GM23338 (cell line): ENCODE results near the gene ARL15. TPM values are rescaled to one million over a fixed set of nuclear protein-coding genes. Genes with fewer than 3 reads are reported as not detected.

Experiments
- ATAC-seq: fragments of 200-7000 bp; cut with Tn5 transposase; 3 replicates; pipeline ENCODE4 v1.9.1; 2020
- DNase-seq: peaks from one replicate; pipeline ENCODE4 v3.0.0-alpha.2; 2015; ENCODE audit warnings: low spot score
- H2AFZ ChIP-seq: fragments of 200-600 bp; sonication (generic); 2 replicates; pipeline ENCODE4 v1.8.0; 2016; ENCODE audit warnings: antibody characterized with exemption, mild to moderate bottlenecking, moderate library complexity
- H3F3A ChIP-seq: fragments of 200-600 bp; sonication (generic); replicated peaks from 2 replicates; pipeline ENCODE4 v1.8.0; 2017; ENCODE audit warnings: antibody characterized with exemption, mixed run types, low read depth
- H3K27ac ChIP-seq: fragments of 200-600 bp; sonication (generic); 2 replicates; pipeline ENCODE4 v1.6.1; 2016; ENCODE audit warnings: low read depth
- H3K27me3 ChIP-seq: fragments of 200-600 bp; sonication (generic); 2 replicates; pipeline ENCODE4 v1.8.0; 2016; ENCODE audit warnings: mild to moderate bottlenecking, mixed run types, moderate library complexity; ENCODE audit not compliant: insufficient read depth
- H3K36me3 ChIP-seq: fragments of 200-600 bp; sonication (generic); 2 replicates; pipeline ENCODE4 v1.8.0; 2016; ENCODE audit warnings: mild to moderate bottlenecking; ENCODE audit not compliant: insufficient read depth
- H3K4me1 ChIP-seq: fragments of 200-600 bp; sonication (generic); 2 replicates; pipeline ENCODE4 v1.8.0; 2016; ENCODE audit warnings: mild to moderate bottlenecking, moderate library complexity; ENCODE audit not compliant: insufficient read depth
- H3K4me2 ChIP-seq: fragments of 200-600 bp; sonication (generic); 2 replicates; pipeline ENCODE4 v1.7.1; 2017; ENCODE audit warnings: mixed run types
- H3K4me3 ChIP-seq: fragments of 200-600 bp; sonication (generic); 2 replicates; pipeline ENCODE4 v1.6.1; 2016; ENCODE audit warnings: mixed run types
- H3K79me2 ChIP-seq: fragments of 200-600 bp; sonication (generic); replicated peaks from 2 replicates; pipeline ENCODE4 v1.8.0; 2017; ENCODE audit warnings: mild to moderate bottlenecking; ENCODE audit not compliant: insufficient read depth
- H3K9me2 ChIP-seq: fragments of 200-600 bp; sonication (generic); 2 replicates; pipeline ENCODE4 v1.8.0; 2017; ENCODE audit not compliant: insufficient read depth
- H4K20me1 ChIP-seq: fragments of 200-600 bp; sonication (generic); replicated peaks from 2 replicates; pipeline ENCODE4 v1.8.0; 2017; ENCODE audit warnings: mild to moderate bottlenecking; ENCODE audit not compliant: insufficient read depth
- H3K27ac Mint-ChIP-seq: 2 replicates; pipeline ENCODE4 v1.8.0; 2020; ENCODE audit warnings: inconsistent platforms, mild to moderate bottlenecking, moderate library complexity, mixed read lengths
- H3K27me3 Mint-ChIP-seq: 3 replicates; pipeline ENCODE4 v1.8.0; 2022; ENCODE audit warnings: low read depth, mild to moderate bottlenecking, moderate library complexity, mixed read lengths, inconsistent platforms; ENCODE audit not compliant: insufficient read depth, poor library complexity
- H3K36me3 Mint-ChIP-seq: 3 replicates; pipeline ENCODE4 v1.8.0; 2021; ENCODE audit warnings: low read depth, mild to moderate bottlenecking, inconsistent platforms, moderate library complexity, mixed read lengths
- H3K4me1 Mint-ChIP-seq: 3 replicates; pipeline ENCODE4 v1.8.0; 2020; ENCODE audit warnings: mild to moderate bottlenecking, inconsistent platforms, mixed read lengths
- H3K4me3 Mint-ChIP-seq: 3 replicates; pipeline ENCODE4 v1.8.0; 2021; ENCODE audit warnings: moderate library complexity, mild to moderate bottlenecking, inconsistent platforms, mixed read lengths
- H3K9me3 Mint-ChIP-seq: 3 replicates; pipeline ENCODE4 v1.8.0; 2020; ENCODE audit warnings: moderate library complexity, mild to moderate bottlenecking, inconsistent platforms, mixed read lengths
- CREB1 ChIP-seq: fragments of 250-450 bp; sonication (Bioruptor Pico); IDR thresholded peaks from 2 replicates; pipeline ENCODE4 v1.5.0; 2020; ENCODE audit warnings: low read depth, mild to moderate bottlenecking, moderate library complexity
- CTCF ChIP-seq, 2 experiments: fragments of 200-600 bp in 1 of 2; sonication (generic) in 1 of 2; conservative IDR thresholded peaks; 2 replicates each; pipeline versions ENCODE4 v1.5.1 to v1.6.1; 2016 to 2017; ENCODE audit warnings: antibody characterized with exemption in 2 of 2, low read depth in 2 of 2, mild to moderate bottlenecking in 2 of 2, moderate library complexity in 1 of 2
- ETS1 ChIP-seq: IDR thresholded peaks from 2 replicates; pipeline ENCODE4 v1.6.1; 2016; ENCODE audit warnings: antibody characterized with exemption
- EZH2 ChIP-seq: fragments of 200-600 bp; sonication (generic); IDR thresholded peaks from one replicate; pipeline ENCODE4 v1.8.0; 2017; ENCODE audit warnings: antibody characterized with exemption, mild to moderate bottlenecking, low read depth; ENCODE audit not compliant: unreplicated experiment
- JUNB ChIP-seq: IDR thresholded peaks from one replicate; pipeline ENCODE4 v1.6.1; 2016; ENCODE audit warnings: antibody characterized with exemption; ENCODE audit not compliant: unreplicated experiment
- NANOG ChIP-seq: IDR thresholded peaks from 2 replicates; pipeline ENCODE4 v1.6.1; 2016; ENCODE audit warnings: antibody characterized with exemption, borderline replicate concordance
- STAT1 ChIP-seq: IDR thresholded peaks from one replicate; pipeline ENCODE4 v1.6.1; 2016; ENCODE audit warnings: antibody characterized with exemption; ENCODE audit not compliant: unreplicated experiment
- ZNF114 ChIP-seq: fragments of 250-450 bp; sonication (Bioruptor Pico); IDR thresholded peaks from 2 replicates; pipeline ENCODE4 v1.5.0; 2020; ENCODE audit warnings: mild to moderate bottlenecking, moderate library complexity
- ZNF331 ChIP-seq: fragments of 250-450 bp; sonication (Bioruptor Pico); IDR thresholded peaks from 2 replicates; pipeline ENCODE4 v1.5.0; 2020; ENCODE audit warnings: low read depth, mild to moderate bottlenecking, moderate library complexity
- ZNF462 ChIP-seq: fragments of 250-450 bp; sonication (Bioruptor Pico); IDR thresholded peaks from 2 replicates; pipeline ENCODE4 v1.5.0; 2020; ENCODE audit warnings: mild to moderate bottlenecking, moderate library complexity
- polyA plus RNA-seq: library from polyadenylated mRNA; unstranded; fragments of >200 nt; fragmentation: Nextera tagmentation; extraction: Ambion mirVana; gene quantifications from 2 replicates; pipeline ENCODE4 v1.2.1, GENCODE V29; 2016
- total RNA-seq: library from RNA; depleted of rRNA; stranded (reverse); fragments of >200 nt; shearing (Covaris generic); gene quantifications from 2 replicates; pipeline ENCODE4 v1.2.3, GENCODE V29; 2014

The ARL15 gene
- total and polyA plus RNA-seq, 2 experiments from 2014 or later: 13.0 to 54.0 TPM

- Histone ChIP-seq H4K20me1 (no peaks in the 10 kb centered on the region), H2AFZ (no peak overlapping the region), H3K27ac (no peak overlapping the region), H3K4me3 (no peak overlapping the region), H3F3A (no peaks in the 10 kb centered on the region), H3K79me2 (no peaks in the 10 kb centered on the region), H3K27me3 (no peaks in the 10 kb centered on the region), H3K9me2 (no peaks in the 10 kb centered on the region), H3K36me3 (no peaks in the 10 kb centered on the region), H3K4me2 (no peak overlapping the region), H3K4me1 (peaks cover 7% of the 10 kb centered on the region; the same call in 1 of the 2 replicates)
- Mint-ChIP-seq H3K9me3 (no peaks in the 10 kb centered on the region), H3K27me3 (no peaks in the 10 kb centered on the region), H3K4me1 (peaks cover 10% of the 10 kb centered on the region; the same call in 2 of the 3 replicates), H3K27ac (no peak overlapping the region), H3K36me3 (no peaks in the 10 kb centered on the region), H3K4me3 (no peak overlapping the region)
- no peak for TF ChIP-seq EZH2
- DNase-seq (no peak), ATAC-seq (no peak)
These were observed 197.3 kb downstream of the ARL15 start for GRCh38 chr5:54113060-54113459.

- Histone ChIP-seq H3K36me3 (no peaks in the 10 kb centered on the region), H3K79me2 (no peaks in the 10 kb centered on the region), H3F3A (no peaks in the 10 kb centered on the region), H3K4me3 (no peak overlapping the region), H4K20me1 (no peaks in the 10 kb centered on the region), H3K27ac (no peak overlapping the region), H2AFZ (no peak overlapping the region), H3K4me1 (peaks cover 7% of the 10 kb centered on the region; the same call in 1 of the 2 replicates), H3K27me3 (no peaks in the 10 kb centered on the region), H3K9me2 (no peaks in the 10 kb centered on the region), H3K4me2 (no peak overlapping the region)
- Mint-ChIP-seq H3K4me3 (no peak overlapping the region), H3K4me1 (peaks cover 10% of the 10 kb centered on the region; the same call in 2 of the 3 replicates), H3K27ac (no peak overlapping the region), H3K36me3 (peaks cover 8% of the 10 kb centered on the region), H3K27me3 (no peaks in the 10 kb centered on the region), H3K9me3 (no peaks in the 10 kb centered on the region)
- no peak for ATAC-seq
- DNase-seq: no peak
- no peak for TF ChIP-seq ZNF331 (CRISPR knock-in tag)
- no peak for TF ChIP-seq STAT1
- no peak for TF ChIP-seq CREB1 (CRISPR knock-in tag)
- no peak for TF ChIP-seq JUNB
- no peak for TF ChIP-seq ZNF462
- TF ChIP-seq ZNF114: no peak
- TF ChIP-seq NANOG: no peak
- TF ChIP-seq EZH2: no peak
- no peak for TF ChIP-seq CTCF (conservative IDR thresholded peaks at IDR 0.05; ENCODE audit: low read depth in 2 of 2)
- TF ChIP-seq ETS1: no peak
These were observed 200.6 kb downstream of the ARL15 start for GRCh38 chr5:54109626-54110330.
